H1 (cell line): ENCODE results near the gene SIGLECL1. TPM values are rescaled to one million over a fixed set of nuclear protein-coding genes. Genes with fewer than 3 reads are reported as not detected.

Experiments used
- CTCF ChIA-PET: fragments of 300-600 bp; sonication (Branson Sonifier 250); formaldehyde crosslinking; loops from one replicate; lab custom pipeline; 2021; ENCODE audit not compliant: partially characterized antibody; lab: Charles Lee
- POLR2A ChIA-PET: fragments of 300-600 bp; sonication (Branson Sonifier 250); formaldehyde crosslinking; loops from one replicate; lab custom pipeline; 2021; ENCODE audit warnings: inconsistent platforms; ENCODE audit not compliant: partially characterized antibody; lab: Charles Lee
- DNase-seq, 2 experiments: peaks; one replicate each; pipeline versions ENCODE4 v3.0.0 to v3.0.0-alpha.2; 2010 to 2022; ENCODE audit warnings: low spot score in 2 of 2, low read depth in 1 of 2, mixed read lengths in 1 of 2
- FAIRE-seq: peaks from 2 replicates; lab custom pipeline; 2011; peaks lifted over from hg19 to GRCh38; lab: Jason Lieb, UNC
- H2AFZ ChIP-seq: 2 replicates; pipeline ENCODE4 v1.8.1; 2012; ENCODE audit warnings: low read length, inconsistent platforms
- H2AK5ac ChIP-seq: 2 replicates; pipeline ENCODE4 v1.6.1; 2013; ENCODE audit warnings: low read depth, low read length
- H2BK120ac ChIP-seq: replicated peaks from 2 replicates; pipeline ENCODE3; 2013; ENCODE audit warnings: low read depth, low read length, inconsistent platforms
- H2BK12ac ChIP-seq: 2 replicates; pipeline ENCODE4 v1.6.1; 2013; ENCODE audit warnings: low read depth, low read length
- H2BK15ac ChIP-seq: 2 replicates; pipeline ENCODE4 v1.6.1; 2013; ENCODE audit warnings: low read length
- H2BK20ac ChIP-seq: 2 replicates; pipeline ENCODE4 v1.6.1; 2013; ENCODE audit warnings: low read length
- H2BK5ac ChIP-seq: 2 replicates; pipeline ENCODE4 v1.6.1; 2013; ENCODE audit warnings: low read depth, low read length
- H3K14ac ChIP-seq: 2 replicates; pipeline ENCODE4 v1.6.1; 2013; ENCODE audit warnings: inconsistent platforms; ENCODE audit not compliant: insufficient read length
- H3K18ac ChIP-seq: 2 replicates; pipeline ENCODE4 v1.6.1; 2013; ENCODE audit warnings: low read length; ENCODE audit errors: extremely low read depth
- H3K23ac ChIP-seq: 2 replicates; pipeline ENCODE4 v1.6.1; 2013; ENCODE audit warnings: inconsistent platforms; ENCODE audit not compliant: insufficient read length
- H3K23me2 ChIP-seq: 2 replicates; pipeline ENCODE4 v1.6.1; 2013; ENCODE audit warnings: low read depth, low read length
- H3K27ac ChIP-seq: 2 replicates; pipeline ENCODE4 v1.6.1; 2011; ENCODE audit warnings: low read depth, low read length, inconsistent platforms
- H3K27me3 ChIP-seq, 4 experiments: replicated peaks in 1 of 4; 1 replicate in 1 of 4; 2 replicates in 3 of 4; pipeline versions ENCODE4 v1.6.1 to v1.8.1; 2011 to 2013; ENCODE audit warnings: low read length in 3 of 4, mild to moderate bottlenecking in 3 of 4, inconsistent platforms in 2 of 4, mixed read lengths in 2 of 4, moderate library complexity in 1 of 4; ENCODE audit not compliant: control insufficient read depth in 3 of 4, insufficient read depth in 3 of 4; ENCODE audit errors: extremely low read depth in 1 of 4
- H3K36me3 ChIP-seq, 4 experiments: 2 replicates each; pipeline versions ENCODE4 v1.6.1 to v1.8.1; 2011 to 2013; ENCODE audit warnings: mild to moderate bottlenecking in 4 of 4, low read length in 3 of 4, moderate library complexity in 2 of 4, control low read depth in 1 of 4, inconsistent platforms in 1 of 4; ENCODE audit not compliant: insufficient read depth in 4 of 4, control insufficient read depth in 2 of 4
- H3K4ac ChIP-seq: replicated peaks from 2 replicates; pipeline ENCODE3; 2013; ENCODE audit warnings: low read length, low read depth, mixed read lengths, inconsistent platforms; ENCODE audit not compliant: insufficient read length
- H3K4me1 ChIP-seq, 4 experiments: replicated peaks in 1 of 4; 1 replicate in 1 of 4; 2 replicates in 3 of 4; pipeline versions ENCODE4 v1.6.1 to v1.8.1; 2011 to 2013; ENCODE audit warnings: low read length in 3 of 4, inconsistent platforms in 2 of 4, mixed read lengths in 1 of 4; ENCODE audit not compliant: insufficient read depth in 4 of 4, control insufficient read depth in 3 of 4
- H3K4me2 ChIP-seq, 2 experiments: 2 replicates each; pipeline versions ENCODE4 v1.6.1 to v1.8.1; 2011 to 2013; ENCODE audit warnings: low read depth in 2 of 2, low read length in 2 of 2, control low read depth in 1 of 2, inconsistent platforms in 1 of 2, mild to moderate bottlenecking in 1 of 2; ENCODE audit not compliant: insufficient read depth in 1 of 2
- H3K4me3 ChIP-seq, 4 experiments: fragments of 200-600, 300-600 bp in 1 of 4; sonication (generic), shearing (Covaris generic), sonication (Bioruptor Twin) in 1 of 4; 2 replicates each; pipeline versions ENCODE4 v1.5.1 to v1.8.1; 2011 to 2016; ENCODE audit warnings: low read length in 4 of 4, low read depth in 3 of 4, control low read depth in 2 of 4, inconsistent platforms in 2 of 4, mild to moderate bottlenecking in 2 of 4, mixed read lengths in 1 of 4, moderate library complexity in 1 of 4; ENCODE audit not compliant: insufficient read depth in 2 of 4; ENCODE audit errors: extremely low read depth in 1 of 4
- H3K56ac ChIP-seq: replicated peaks from 2 replicates; pipeline ENCODE3; 2013; ENCODE audit warnings: low read depth, mild to moderate bottlenecking, mixed read lengths, low read length, inconsistent platforms; ENCODE audit not compliant: insufficient read length
- H3K79me1 ChIP-seq: 2 replicates; pipeline ENCODE4 v1.6.1; 2013; ENCODE audit warnings: low read depth, low read length, control low read depth
- H3K79me2 ChIP-seq, 2 experiments: 2 replicates each; pipeline versions ENCODE4 v1.6.1 to v1.8.1; 2012 to 2013; ENCODE audit warnings: low read length in 2 of 2, mild to moderate bottlenecking in 2 of 2, inconsistent platforms in 1 of 2; ENCODE audit not compliant: insufficient read depth in 2 of 2, control insufficient read depth in 1 of 2
- H3K9ac ChIP-seq, 4 experiments: replicated peaks in 1 of 4; 1 replicate in 1 of 4; 2 replicates in 3 of 4; pipeline versions ENCODE4 v1.6.1 to v1.8.1; 2011 to 2013; ENCODE audit warnings: low read depth in 3 of 4, low read length in 3 of 4, control low read depth in 2 of 4, mild to moderate bottlenecking in 2 of 4, moderate library complexity in 2 of 4, inconsistent platforms in 1 of 4; ENCODE audit errors: extremely low read depth in 1 of 4
- H3K9me3 ChIP-seq, 2 experiments: 2 replicates each; pipeline versions ENCODE4 v1.6.1 to v1.8.1; 2012 to 2013; ENCODE audit warnings: mild to moderate bottlenecking in 2 of 2, moderate library complexity in 2 of 2, control low read depth in 1 of 2, inconsistent platforms in 1 of 2, low read depth in 1 of 2, low read length in 1 of 2, mixed read lengths in 1 of 2; ENCODE audit not compliant: insufficient read depth in 2 of 2
- H4K20me1 ChIP-seq, 2 experiments: replicated peaks in 1 of 2; 2 replicates each; pipeline versions ENCODE3 to v1.8.1; 2011 to 2013; ENCODE audit warnings: inconsistent platforms in 2 of 2, low read length in 2 of 2, mild to moderate bottlenecking in 1 of 2; ENCODE audit not compliant: insufficient read depth in 2 of 2, control insufficient read depth in 1 of 2
- H4K5ac ChIP-seq: 2 replicates; pipeline ENCODE4 v1.6.1; 2013; ENCODE audit warnings: low read length, low read depth, mixed read lengths, inconsistent platforms; ENCODE audit not compliant: insufficient read length
- H4K8ac ChIP-seq: 2 replicates; pipeline ENCODE4 v1.8.0; 2013; ENCODE audit warnings: mild to moderate bottlenecking, moderate library complexity, low read length, inconsistent platforms; ENCODE audit not compliant: insufficient read depth; ENCODE audit errors: extremely low read depth
- H4K91ac ChIP-seq: replicated peaks from 2 replicates; pipeline ENCODE3; 2013; ENCODE audit warnings: low read length, mixed read lengths, inconsistent platforms; ENCODE audit not compliant: insufficient read length
- CBX5 ChIP-seq: fragments of 300-800, 300-1000 bp; sonication (generic); IDR thresholded peaks from 2 replicates; pipeline ENCODE4 v1.7.1; 2016; ENCODE audit warnings: antibody characterized with exemption, low read length, low read depth
- CBX8 ChIP-seq: fragments of 300-800, 300-1000 bp; sonication (generic); IDR thresholded peaks from 2 replicates; pipeline ENCODE4 v1.7.1; 2016; ENCODE audit warnings: low read depth, low read length, borderline replicate concordance
- EP300 ChIP-seq, 2 experiments: IDR thresholded peaks; 1 replicate in 1 of 2; 2 replicates in 1 of 2; pipeline ENCODE4 v1.6.1; 2011 to 2012; ENCODE audit warnings: low read depth in 2 of 2, low read length in 2 of 2, mild to moderate bottlenecking in 2 of 2, borderline replicate concordance in 1 of 2, inconsistent platforms in 1 of 2, moderate library complexity in 1 of 2
- GABPA ChIP-seq: IDR thresholded peaks from 2 replicates; pipeline ENCODE4 v1.6.1; 2011; ENCODE audit warnings: mild to moderate bottlenecking, low read length, moderate library complexity, borderline replicate concordance; ENCODE audit not compliant: insufficient read depth
- GTF2F1 ChIP-seq: IDR thresholded peaks from 2 replicates; pipeline ENCODE4 v1.6.1; 2012; ENCODE audit warnings: low read depth, low read length, improper control_type of control experiment, borderline replicate concordance
- HDAC6 ChIP-seq: IDR thresholded peaks from one replicate; pipeline ENCODE4 v1.7.1; 2012; ENCODE audit warnings: low read depth, mild to moderate bottlenecking, inconsistent platforms, low read length, moderate library complexity
- KDM1A ChIP-seq: fragments of 200-600, 300-600 bp; sonication (generic); IDR thresholded peaks from 2 replicates; pipeline ENCODE4 v1.7.1; 2016; ENCODE audit warnings: mild to moderate bottlenecking, low read length, borderline replicate concordance
- PHF8 ChIP-seq: fragments of 200-600 bp; sonication (generic); conservative IDR thresholded peaks from 2 replicates; pipeline ENCODE4 v1.7.1; 2012; ENCODE audit warnings: low read depth, mild to moderate bottlenecking, inconsistent platforms, low read length, moderate library complexity
- RAD21 ChIP-seq, 2 experiments: IDR thresholded peaks in 1 of 2; conservative IDR thresholded peaks in 1 of 2; 2 replicates each; pipeline ENCODE4 v1.6.1; 2011; ENCODE audit warnings: low read depth in 2 of 2, low read length in 2 of 2, improper control_type of control experiment in 1 of 2, inconsistent platforms in 1 of 2, mild to moderate bottlenecking in 1 of 2, moderate library complexity in 1 of 2
- WGBS, 2 experiments: shearing (Covaris generic) in 1 of 2; methylation state at CpG; one replicate each; pipeline versions ENCODE4 v1.1.6 to v1.1.7; 2013 to 2015; ENCODE audit warnings: low lambda C conversion rate in 2 of 2, mixed read lengths in 2 of 2, inconsistent platforms in 1 of 2, low coverage in 1 of 2, missing lambda C conversion rate in 1 of 2; ENCODE audit not compliant: insufficient replicate concordance in 2 of 2, insufficient coverage in 1 of 2, insufficient read length in 1 of 2; ENCODE audit errors: extremely low coverage in 1 of 2, missing lambda C conversion rate in 1 of 2; 5-methylcytosine and 5-hydroxymethylcytosine counted together
- polyA plus RNA-seq, 7 experiments: library from polyadenylated mRNA; depleted of rRNA in 3 of 7; stranded (reverse) in 5 of 7; unstranded in 2 of 7; fragments of >200 nt in 5 of 7; fragments of 200-250 nt in 2 of 7; gene quantifications; 1 replicate in 5 of 7; 2 replicates in 1 of 7; 4 replicates in 1 of 7; pipeline versions ENCODE4 v1.2.1 to v1.2.3, GENCODE V29; 2011 to 2013; ENCODE audit warnings: missing spikeins in 2 of 7, mixed read lengths in 2 of 7
- total RNA-seq: library from RNA; stranded (reverse); fragmentation: NEBNext Ultra II Directional; extraction: Animal tissue kit (Norgen Biotek cat#: 25700); gene quantifications from 2 replicates; pipeline ENCODE4 v1.2.1, GENCODE V29; 2021
- TF ChIP-seq, protein P1 (sequence below): IDR thresholded peaks from 2 replicates; pipeline ENCODE4 v1.6.1; 2012; ENCODE audit warnings: inconsistent platforms
- TF ChIP-seq, protein P2 (sequence below): IDR thresholded peaks from 2 replicates; pipeline ENCODE4 v1.6.1; 2011; ENCODE audit warnings: low read depth, mild to moderate bottlenecking, low read length; ENCODE audit not compliant: insufficient read depth

Gene SIGLECL1
- total and polyA plus RNA-seq, 2 of the 8 experiments (the other 6 are each of a cell fraction or from before 2014, with no cell fraction given), result not detected

DNA sequence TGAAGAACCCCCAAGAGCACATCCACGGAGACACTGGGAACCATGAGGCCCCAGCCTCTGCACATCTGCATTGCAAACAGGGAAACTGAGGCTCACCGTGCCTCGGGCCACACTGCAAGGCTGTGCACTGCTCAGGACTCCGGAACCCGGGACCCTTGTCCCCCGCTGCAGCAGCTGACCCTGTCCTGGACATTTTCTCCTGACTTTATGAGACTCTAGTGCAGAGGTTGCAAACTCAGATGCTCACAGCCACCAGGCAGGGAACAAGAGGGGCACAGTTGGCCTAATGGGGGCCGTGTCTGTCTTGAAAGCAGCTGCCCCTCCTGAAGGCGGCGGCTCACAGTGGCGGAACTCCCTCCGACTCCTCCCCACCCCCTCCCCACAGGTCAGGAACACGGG is 44.1 kb downstream of the SIGLECL1 start:
- WGBS, 2 experiments, result 79% methylated on average over 8 of the region's 12 CpGs; no CpG with 5 or more reads in 1 of the 2 experiments
- H3K4me2 ChIP-seq, result peak overlapping the region in 1 of 2 experiments; percentile 18; a peak in 1 of 4 replicates
- no peak overlapping the region; the same call in 1 of the 2 replicates for H2AK5ac ChIP-seq
- no peak overlapping the region for H2BK120ac ChIP-seq
- no peaks in the 10 kb centered on the region for H3K79me2 ChIP-seq
- H3K9me3 ChIP-seq, result no peaks in the 10 kb centered on the region
- peak overlapping the region; percentile 99; the same call in 1 of the 2 replicates for H2BK20ac ChIP-seq
- H4K8ac ChIP-seq, result no peak overlapping the region
- no peak overlapping the region for H3K56ac ChIP-seq
- no peaks in the 10 kb centered on the region for H3K36me3 ChIP-seq
- H3K23me2 ChIP-seq, result no peaks in the 10 kb centered on the region
- no peak overlapping the region for H3K4me3 ChIP-seq
- FAIRE-seq, result no peak
- H2BK12ac ChIP-seq, result peak overlapping the region; percentile 96; the same call in 1 of the 2 replicates
- POLR2A ChIA-PET, result interaction anchor here (1.2 to 1.5 kb wide), 4 partner anchors 13 to 32 kb away, joined by 3 to 4 read pairs (median 4); no protein-coding TSS in a partner anchor
- peak overlapping the region; percentile 85; the same call in 1 of the 2 replicates for H2AFZ ChIP-seq
- no peak overlapping the region for H3K9ac ChIP-seq
- CTCF ChIA-PET, result interaction anchor here (0.6 to 2.3 kb wide), 10 partner anchors 13 to 362 kb away, joined by 3 to 11 read pairs (median 4); no protein-coding TSS in a partner anchor
- peak overlapping the region; percentile 68; the same call in 1 of the 2 replicates for H3K18ac ChIP-seq
- no peak overlapping the region for H4K5ac ChIP-seq
- H3K27me3 ChIP-seq, result peaks cover 0 to 2% (median 0%) of the 10 kb centered on the region in 4 experiments; a peak in 1 of 7 replicates
- H4K91ac ChIP-seq, result peak overlapping the region; percentile 36
- H3K14ac ChIP-seq, result no peak overlapping the region
- peaks cover 10 to 39% (median 29%) of the 10 kb centered on the region in 4 experiments for H3K4me1 ChIP-seq
- H2BK5ac ChIP-seq, result peak overlapping the region; percentile 95; the same call in 1 of the 2 replicates
- H3K4ac ChIP-seq, result no peak overlapping the region
- H2BK15ac ChIP-seq, result peak overlapping the region; percentile 81; the same call in 1 of the 2 replicates
- no peaks in the 10 kb centered on the region for H3K79me1 ChIP-seq
- no peak overlapping the region for H3K23ac ChIP-seq
- H3K27ac ChIP-seq, result no peak overlapping the region
- DNase-seq, result no peak
- H4K20me1 ChIP-seq, result no peaks in the 10 kb centered on the region
- no peak for TF ChIP-seq PHF8
- TF ChIP-seq HDAC6, result no peak
- no peak for TF ChIP-seq CBX8
- TF ChIP-seq, protein P1, sequence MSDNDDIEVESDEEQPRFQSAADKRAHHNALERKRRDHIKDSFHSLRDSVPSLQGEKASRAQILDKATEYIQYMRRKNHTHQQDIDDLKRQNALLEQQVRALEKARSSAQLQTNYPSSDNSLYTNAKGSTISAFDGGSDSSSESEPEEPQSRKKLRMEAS, result no peak
- TF ChIP-seq RAD21 (IDR thresholded peaks at IDR 0.05 in 1 of 2, conservative IDR thresholded peaks at IDR 0.05 in 1 of 2; ENCODE audit: low read depth in 2 of 2, low read length in 2 of 2), result no peak
- TF ChIP-seq KDM1A, result no peak
- TF ChIP-seq CBX5, result no peak
- no peak for TF ChIP-seq GABPA
- no peak for TF ChIP-seq EP300 (IDR thresholded peaks at IDR 0.05; ENCODE audit: borderline replicate concordance in 1 of 2, low read depth in 2 of 2, low read length in 2 of 2)
- TF ChIP-seq, protein P2, sequence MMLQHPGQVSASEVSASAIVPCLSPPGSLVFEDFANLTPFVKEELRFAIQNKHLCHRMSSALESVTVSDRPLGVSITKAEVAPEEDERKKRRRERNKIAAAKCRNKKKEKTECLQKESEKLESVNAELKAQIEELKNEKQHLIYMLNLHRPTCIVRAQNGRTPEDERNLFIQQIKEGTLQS, result no peak
- TF ChIP-seq GTF2F1, result no peak
